ENCODE data around the gene CHAD. TPM values are rescaled to one million over a fixed set of nuclear protein-coding genes. Genes with fewer than 3 reads are reported as not detected.
"Not testable (repeated sequence)": the region's sequence is repeated elsewhere in the genome, so short reads cannot be mapped to it uniquely, and the experiment has no call there.

CHAD gene
- total RNA-seq, 1 donor from 2014 or later, result not detected

DNA sequence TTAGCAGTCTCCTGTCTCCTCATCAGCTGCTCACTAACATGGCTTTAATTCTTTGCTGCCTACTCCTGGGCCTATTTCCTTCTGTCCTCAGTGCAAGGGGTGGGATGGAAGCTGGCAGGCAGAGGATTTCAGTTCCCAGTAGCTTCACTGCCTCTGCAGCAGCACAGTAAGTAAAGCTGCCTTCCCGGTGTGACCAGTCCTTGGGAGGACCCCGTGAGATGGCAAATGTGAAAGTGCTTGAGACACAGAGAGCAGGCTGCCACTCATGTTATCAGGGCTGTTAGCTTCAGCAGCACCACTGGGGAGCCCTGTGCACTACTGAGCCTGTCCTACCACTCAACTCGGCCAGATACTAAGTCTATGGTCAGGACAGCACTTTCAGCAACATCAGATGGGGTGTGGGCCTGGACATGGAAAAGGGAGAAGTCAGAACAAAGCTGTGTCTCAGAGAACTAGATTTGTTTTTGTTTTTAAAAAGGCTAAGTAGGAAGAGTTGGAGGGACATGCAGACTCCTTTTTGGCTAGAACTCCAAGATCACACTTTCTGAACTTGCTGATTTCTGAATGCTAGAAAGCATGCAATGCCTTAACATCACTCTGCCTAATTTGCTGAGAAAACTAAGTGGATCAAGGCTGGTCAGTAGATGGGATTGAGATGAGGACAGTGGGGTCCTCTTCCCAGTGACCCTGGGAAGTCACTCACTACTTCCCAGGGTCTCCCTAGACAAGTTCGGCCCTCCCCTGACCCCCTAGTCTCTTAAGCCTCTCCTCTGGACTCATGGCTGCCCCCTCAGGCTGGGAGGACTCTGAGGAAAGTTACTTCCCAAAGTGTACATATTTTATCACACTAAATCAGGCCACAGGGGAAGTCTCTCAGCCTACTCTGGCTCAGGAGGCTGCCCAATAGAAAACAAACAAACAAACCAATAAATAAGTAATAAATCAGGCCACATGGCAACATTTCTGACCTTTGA lies 41.6 kb downstream of the CHAD start:
- DNase-seq, result no peak

- DNase-seq, result no peak
Observed at GRCh38 chr17:50426472-50426782, 42.3 kb downstream of the CHAD start.

GRCh38 chr17:50425682-50426471 lies 42.8 kb downstream of the CHAD start, which contains the start of gene ACSF2:
Gene ACSF2 (plus strand): TSS chr17:50426218. CDS start chr17:50426262, 44 bp downstream.
- DNase-seq, result no peak

- DNase-seq, result no peak
Observed at GRCh38 chr17:50424996-50425681, 43.5 kb downstream of the CHAD start.

GRCh38 chr17:50424246-50424995 lies 44.3 kb downstream of the CHAD start:
- no peak for DNase-seq

- no peak for DNase-seq
Observed at GRCh38 chr17:50423553-50424159, 45.0 kb downstream of the CHAD start.

DNA sequence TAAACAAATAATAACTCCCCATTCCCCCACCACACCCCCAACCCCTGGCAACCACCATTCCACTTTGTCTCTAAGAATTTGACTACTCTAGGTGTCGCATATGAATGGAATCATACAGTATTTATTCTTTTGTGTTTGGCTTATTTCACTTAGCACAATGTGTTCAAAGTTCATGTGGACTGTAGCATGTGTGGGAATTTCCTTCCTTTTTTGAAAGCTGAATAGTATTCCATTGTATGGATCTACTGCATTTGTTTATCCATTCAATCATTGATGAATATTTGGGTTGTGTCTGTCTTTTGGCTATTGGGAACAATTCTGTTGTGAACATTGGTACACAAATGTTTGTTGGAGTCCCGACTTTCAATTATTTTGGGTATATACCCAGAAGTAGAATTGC lies 45.9 kb downstream of the CHAD start:
- no peak for DNase-seq

- no peak for DNase-seq
Observed at GRCh38 chr17:50421308-50422051, 47.2 kb downstream of the CHAD start.

DNA sequence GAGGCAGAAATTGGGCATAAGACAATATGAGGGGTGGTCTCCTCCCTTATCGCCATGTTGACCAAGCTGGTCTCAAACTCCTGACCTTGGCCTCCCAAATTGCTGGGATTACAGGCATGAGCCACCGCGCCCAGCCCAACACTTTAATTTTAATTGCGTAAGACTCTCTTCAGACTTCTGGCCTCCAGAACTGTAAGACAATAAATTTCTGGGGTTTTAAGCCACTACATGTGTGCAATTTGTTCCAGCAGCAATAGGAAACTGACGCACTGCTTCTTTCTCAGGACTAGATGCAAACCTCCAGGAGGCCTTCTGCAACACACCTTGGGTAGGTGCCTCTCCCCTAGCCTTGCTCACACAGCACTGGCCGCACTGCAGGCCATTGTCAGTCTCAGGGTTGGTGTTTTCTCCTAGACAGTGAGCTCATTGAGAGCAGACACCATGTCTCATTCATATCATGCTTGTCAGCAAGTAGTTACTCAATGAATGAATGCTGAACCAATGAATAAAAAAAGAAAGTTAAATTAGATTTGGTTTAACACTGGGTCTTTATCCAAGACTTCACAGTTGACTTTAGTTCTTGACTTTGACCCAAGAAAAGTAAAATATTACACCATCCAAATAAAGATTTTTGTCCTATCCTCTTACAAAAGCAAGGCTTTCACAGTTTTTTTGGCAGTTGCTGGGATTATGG lies 48.1 kb downstream of the CHAD start:
- no peak for DNase-seq

- not testable (repeated sequence) for DNase-seq
Observed at GRCh38 chr17:50419577-50419976, 49.1 kb downstream of the CHAD start.

GRCh38 chr17:50414808-50415207 lies 53.9 kb downstream of the CHAD start:
- DNase-seq, result no peak

Other genes with a start within 250 kb of the CHAD start
- gene TMEM92, start 194.4 kb downstream of the CHAD start, total RNA-seq, result not detected
- gene XYLT2, start 122.8 kb downstream of the CHAD start, total RNA-seq, result 7.5 TPM
- 30.3 TPM for gene MRPL27, start 95.7 kb downstream of the CHAD start, total RNA-seq
- 1.4 TPM for gene EME1, start 95.7 kb downstream of the CHAD start, total RNA-seq
- 45.7 TPM for gene LRRC59, start 71.4 kb downstream of the CHAD start, total RNA-seq
- 1.9 TPM for gene ACSF2, start 42.7 kb downstream of the CHAD start, total RNA-seq
- 24.2 TPM for gene RSAD1, start 10.0 kb upstream of the CHAD start, total RNA-seq
- 2.0 TPM for gene MYCBPAP, start 39.6 kb upstream of the CHAD start, total RNA-seq
- 0.31 TPM for gene EPN3, start 63.9 kb upstream of the CHAD start, total RNA-seq
- 16.2 TPM for gene SPATA20, start 78.3 kb upstream of the CHAD start, total RNA-seq
- 20.1 TPM for gene CACNA1G, start 91.8 kb upstream of the CHAD start, total RNA-seq
- gene ABCC3, start 166.0 kb upstream of the CHAD start, total RNA-seq, result 0.16 TPM
- gene ANKRD40, start 239.0 kb upstream of the CHAD start, total RNA-seq, result 31.4 TPM